Activated CD8-positive, alpha-beta memory T cell treated with anti-CD3 and anti-CD28 coated beads for 24 hours (primary cell): ENCODE measurements around the gene BLOC1S3.

Experiments
- DNase-seq: peaks from one replicate; pipeline ENCODE4 v3.0.0-alpha.2; 2020

The BLOC1S3 gene

DNA sequence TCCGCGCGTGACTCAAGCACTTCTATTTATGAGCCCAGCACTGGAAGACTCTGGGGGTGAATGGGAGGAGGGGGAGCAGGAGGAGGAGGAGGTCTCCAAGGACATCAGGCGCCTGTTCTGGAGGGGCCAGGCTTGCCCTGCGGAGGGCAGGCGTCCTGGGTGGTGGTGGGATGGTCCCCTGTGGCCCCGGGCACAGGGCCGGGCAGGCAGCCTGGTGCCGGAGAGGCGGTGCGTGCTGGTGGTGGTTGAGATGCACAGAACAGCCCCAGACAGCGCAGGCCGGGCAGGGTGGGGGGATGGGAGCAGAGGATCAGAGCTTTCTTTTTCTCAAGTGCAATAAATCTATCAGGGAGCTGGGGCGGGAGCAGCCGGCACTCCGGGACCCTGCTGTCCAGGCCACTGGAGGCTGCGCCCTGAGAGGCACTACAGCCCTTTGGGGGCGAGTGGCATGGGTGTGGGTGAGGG is 31.8 kb upstream of the BLOC1S3 start:
- DNase-seq, result no peak

DNA sequence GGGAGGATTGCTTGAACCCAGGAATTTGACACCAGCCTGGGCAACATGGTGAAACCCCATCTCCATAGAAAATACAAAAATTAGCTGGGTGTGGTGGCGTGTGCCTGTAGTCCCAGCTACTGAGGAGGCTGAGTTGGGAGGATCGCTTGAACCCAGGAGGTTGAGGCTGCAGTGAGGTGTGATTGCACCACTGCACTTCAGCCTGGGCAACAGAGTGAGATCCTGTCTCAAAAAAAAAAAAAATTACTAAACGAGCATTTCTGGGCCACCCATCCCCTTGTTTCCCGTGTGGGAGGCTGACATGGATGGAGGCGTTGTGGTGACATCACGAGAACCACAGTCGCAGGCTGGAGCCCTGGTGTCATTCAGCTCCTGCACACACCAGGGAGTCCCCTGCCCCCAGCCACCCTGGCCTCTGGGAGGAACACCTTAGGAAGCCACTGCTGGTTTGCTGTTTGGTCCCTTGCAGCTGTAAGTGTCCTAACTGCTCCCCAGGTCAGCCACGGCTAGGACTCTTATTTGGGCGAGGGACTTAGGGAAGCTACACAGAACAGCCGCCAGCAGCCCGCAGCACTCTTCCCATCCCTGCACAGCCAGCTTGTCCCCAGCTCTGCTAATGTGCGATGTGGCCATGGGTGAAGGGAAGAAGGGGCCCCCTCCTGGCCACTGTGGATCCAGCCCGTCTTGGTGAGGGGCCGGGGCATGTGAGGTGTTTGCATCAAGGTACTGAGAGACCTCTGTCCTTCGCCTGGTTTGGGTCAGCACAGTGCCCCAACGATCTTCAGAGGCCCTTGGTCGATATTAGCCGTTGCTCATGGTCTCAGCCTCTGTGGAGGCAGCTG is 30.5 kb upstream of the BLOC1S3 start:
- DNase-seq, result no peak

- no peak for DNase-seq
These were observed 29.5 kb upstream of the BLOC1S3 start for GRCh38 chr19:45149129-45149528.

GRCh38 chr19:45150180-45150579 is 28.4 kb upstream of the BLOC1S3 start:
- DNase-seq, result no peak

DNA sequence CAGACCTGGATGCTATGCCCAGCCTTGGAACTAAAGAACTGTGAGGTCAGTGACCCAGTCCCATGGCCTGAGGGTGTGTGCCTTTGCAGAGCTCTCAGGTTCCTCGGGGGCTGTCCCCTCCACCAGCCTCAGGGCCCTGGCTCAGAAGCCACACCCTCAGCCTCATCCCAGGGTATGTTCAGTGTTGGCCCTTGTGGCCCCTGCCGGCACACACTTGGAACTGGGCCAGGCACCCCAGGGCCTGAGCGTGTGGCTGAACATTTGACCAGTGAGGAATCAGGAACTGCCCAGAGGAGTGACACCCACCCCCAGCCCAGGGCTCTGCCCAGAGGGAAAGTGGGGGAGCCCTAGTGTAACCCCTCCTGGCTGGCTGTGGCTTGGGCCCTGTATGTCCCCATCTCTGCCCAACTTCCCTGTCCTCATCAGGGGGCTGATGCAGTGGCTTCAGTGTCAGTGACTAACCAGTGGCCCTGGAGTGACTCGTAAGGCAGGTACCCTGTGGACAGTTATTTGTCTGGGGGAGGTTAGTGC is 27.8 kb upstream of the BLOC1S3 start:
- no peak for DNase-seq

GRCh38 chr19:45151320-45151719 is 27.3 kb upstream of the BLOC1S3 start:
- DNase-seq, result no peak

DNA sequence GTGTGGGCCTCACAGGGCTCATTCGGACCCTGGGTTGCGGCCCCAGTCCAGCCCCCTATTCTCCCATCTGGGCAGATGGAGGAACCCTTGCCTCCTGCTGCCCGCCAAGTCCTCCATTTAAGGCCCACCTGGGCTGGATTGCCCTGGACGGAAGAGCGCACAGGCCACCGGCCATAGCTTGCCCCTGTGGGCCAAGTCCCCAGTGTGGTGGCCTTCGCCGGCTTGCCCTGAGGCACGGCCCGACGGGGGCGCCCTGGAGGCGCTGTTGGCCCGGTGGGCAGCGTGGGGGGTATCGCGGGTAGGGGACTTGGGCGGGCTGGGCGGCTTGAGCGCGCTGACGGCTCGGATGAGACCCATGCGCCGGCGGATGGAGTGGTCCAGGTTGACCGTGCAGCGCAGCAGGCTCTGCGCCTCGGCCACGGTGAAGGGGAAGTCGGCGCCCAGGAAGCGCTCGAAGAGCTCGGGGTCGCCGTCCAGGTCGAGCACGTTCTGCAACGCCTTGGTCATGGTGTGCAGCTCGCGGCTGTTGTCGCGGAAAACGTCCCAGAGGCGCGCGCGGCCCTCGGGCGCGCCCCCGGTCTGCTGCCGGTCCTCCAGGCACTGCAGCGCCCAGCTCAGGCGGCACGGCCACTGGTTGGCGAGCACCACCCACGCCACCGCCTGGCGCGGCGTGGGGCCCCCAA is 26.6 kb upstream of the BLOC1S3 start:
- no peak for DNase-seq

DNA sequence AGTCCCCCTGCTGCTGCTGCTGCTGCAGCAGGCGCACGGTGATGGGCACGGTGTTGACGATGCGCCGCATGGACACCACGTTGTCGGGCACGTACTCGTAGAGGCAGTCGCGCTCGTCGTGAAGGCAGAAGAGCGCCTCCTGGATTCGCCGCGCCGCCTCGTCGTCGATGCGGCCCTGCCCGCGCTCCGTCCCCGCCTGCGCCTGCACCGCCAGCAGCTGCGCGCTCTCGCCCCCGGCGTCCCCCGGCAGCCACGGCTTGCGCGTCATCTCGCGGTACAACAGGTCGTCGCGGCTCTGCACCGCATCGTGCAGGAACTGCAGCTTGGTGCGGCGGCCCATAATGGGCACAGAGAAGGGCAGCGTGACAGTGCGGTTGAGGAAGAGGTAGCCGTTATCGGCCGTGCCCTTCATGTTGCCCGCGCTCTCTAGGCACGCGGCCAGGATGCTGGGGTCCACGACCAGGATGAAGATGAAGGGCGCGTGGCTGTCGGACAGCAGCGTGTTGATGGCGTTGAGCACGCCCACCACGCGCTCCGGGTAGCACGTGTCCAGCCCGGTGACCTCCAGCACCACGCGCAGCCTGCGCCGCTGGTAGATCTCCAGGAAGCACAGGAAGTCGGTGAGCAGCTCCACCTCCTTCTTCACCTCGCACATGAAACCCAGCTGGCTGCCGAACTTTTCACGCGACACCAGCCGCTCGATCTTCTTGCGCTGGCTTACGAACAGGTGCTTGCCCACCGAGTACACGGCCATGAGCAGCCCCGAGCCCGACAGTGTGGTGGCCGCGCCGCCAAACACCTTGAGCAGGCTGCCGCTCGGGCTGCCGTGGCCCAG is 25.9 kb upstream of the BLOC1S3 start:
- peak; percentile 77 for DNase-seq

GRCh38 chr19:45153339-45154063 is 25.1 kb upstream of the BLOC1S3 start:
- peak; percentile 77 for DNase-seq

DNA sequence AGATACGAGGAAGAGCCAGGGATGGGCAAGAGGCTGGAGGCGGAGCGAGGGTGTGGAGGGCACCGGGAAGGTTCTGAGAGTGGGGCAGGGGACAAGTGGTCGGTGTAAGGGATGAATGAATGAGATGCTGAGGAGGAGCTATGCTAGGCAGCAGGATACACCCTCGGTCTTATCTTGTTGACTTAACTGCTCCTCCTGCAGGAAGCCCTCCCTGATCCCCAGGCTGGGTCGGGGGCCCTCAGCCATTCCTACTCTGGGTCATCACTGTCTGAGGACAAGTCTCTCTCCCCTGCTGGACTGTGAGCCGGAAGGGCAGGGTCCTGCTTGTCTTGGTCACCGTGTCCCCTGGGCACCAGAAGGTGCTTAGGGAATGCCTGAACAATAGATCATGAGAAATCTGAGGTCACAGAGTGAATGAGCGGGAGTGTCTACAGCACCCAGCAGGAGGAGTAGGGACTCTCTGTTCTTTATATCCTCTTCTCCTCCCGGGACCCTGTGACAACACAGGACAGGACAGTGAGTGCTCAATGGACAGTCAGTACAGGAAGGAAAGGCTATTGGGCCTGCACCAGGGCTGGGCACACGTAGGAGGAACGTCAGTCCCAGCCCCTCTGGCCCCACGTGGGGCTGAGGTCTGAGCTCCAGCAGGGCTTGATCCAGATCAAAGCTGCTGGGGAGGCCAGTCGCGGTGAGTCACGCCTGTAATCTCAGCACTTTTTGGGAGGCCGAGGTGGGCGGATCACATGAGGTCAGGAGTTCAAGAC is 24.3 kb upstream of the BLOC1S3 start:
- DNase-seq, result no peak

GRCh38 chr19:45156011-45156630 is 22.5 kb upstream of the BLOC1S3 start:
- no peak for DNase-seq

- DNase-seq, result no peak
These were observed 21.8 kb upstream of the BLOC1S3 start for GRCh38 chr19:45156751-45157150.

- no peak for DNase-seq
These were observed 19.9 kb upstream of the BLOC1S3 start for GRCh38 chr19:45158503-45159209.

DNA sequence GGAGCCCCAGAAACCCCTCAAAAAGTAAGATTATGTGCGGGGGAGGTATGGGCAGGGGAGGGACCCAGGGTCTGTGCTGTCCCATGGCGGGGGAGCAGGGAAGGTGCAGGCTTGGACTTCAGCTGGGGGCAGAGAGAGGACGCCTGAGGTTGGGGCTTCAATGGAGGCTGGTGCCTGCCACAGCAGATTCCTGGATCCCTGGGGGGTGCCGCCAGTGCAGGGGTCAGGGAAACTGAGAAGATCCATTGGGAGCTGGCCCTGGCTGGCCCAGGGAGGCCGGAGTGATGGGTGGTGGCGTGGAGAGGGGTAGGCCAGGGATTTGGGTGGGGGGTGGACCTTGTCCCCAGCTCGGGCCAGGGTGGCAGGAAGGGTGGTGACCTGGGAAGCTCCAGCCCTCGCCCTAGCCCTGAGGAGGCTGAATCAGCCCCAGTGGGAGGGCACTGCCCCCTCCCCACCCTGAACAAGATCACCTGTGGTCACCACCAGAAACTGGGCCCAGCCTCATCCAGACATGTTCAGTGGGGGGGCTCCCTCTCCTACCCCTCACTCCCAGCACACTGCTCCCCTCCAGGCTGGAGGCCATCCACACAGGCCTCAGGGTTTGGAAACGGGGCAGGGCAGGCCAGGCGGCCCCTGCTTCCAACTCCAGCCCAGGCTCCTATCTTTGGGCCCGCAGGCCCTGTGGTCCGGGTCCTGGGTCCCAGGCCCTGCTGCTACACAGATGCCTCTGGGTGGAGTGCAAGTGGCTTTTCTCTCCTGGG is 19.2 kb upstream of the BLOC1S3 start:
- no peak for DNase-seq

DNA sequence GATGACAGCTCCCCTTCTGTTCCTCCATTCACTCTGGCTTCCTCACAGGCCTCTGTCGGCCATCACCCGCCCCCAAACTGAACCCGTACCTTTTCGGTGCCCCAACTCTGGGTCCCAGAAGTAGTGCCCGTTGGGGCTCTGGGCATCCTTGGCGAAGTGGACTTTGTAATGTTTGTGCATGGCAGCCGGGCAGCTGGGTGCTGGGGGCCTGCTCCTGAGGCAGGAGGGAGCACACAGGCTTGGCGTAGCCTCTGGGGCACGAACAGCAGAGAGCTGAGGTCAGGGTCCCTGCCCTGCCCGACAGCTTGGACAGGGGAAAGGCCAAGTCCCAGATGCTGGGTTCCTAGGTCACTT is 18.6 kb upstream of the BLOC1S3 start:
- no peak for DNase-seq

DNA sequence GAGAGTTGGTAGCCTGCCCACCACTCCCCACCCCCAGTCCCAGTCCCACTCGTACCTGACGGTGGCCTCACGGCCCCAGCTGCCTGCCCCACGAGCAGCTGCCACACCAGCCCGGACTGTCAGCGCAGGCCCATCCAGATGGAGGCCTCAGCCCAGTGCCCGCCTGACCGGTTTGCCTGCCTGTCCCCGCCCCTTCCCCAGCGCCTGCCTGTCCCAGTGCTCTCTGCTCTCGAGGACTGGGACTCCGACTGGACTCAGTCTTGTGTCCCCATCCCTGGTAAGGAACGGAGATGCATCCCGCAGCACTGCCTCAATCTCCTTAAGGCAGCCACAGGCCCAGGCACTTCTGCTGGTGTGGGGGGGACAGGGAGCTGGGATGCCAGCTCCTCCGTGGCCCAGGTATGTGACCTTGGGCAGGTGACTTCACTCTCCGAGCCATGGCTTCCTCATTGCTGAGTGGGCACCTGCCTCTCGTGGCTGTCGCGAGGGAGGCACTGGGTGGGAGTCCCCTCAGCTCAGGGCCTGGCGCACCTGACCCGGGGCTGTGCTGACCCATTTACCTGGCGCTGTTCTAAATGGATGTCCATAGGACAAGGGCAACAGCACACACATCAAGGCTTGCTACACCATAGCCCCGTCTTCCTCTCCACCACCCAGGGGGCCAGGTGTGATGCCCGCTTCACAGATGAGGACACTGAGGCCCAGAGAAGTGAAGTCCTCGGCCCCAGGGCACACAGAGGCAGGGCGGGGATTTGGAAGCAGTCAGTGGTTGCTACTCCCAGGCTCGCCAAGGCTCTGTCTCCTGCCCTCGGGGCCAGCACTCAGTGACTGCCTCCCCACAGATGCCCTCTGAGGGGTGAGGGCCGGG is 17.5 kb upstream of the BLOC1S3 start, which contains the start of gene NKPD1:
TSS of gene NKPD1 (minus strand) at position 113 of the 868 bp plus-strand sequence. CDS start 832 bp downstream, outside the sequence.
- DNase-seq, result no peak

- no peak for DNase-seq
These were observed 16.6 kb upstream of the BLOC1S3 start for GRCh38 chr19:45161738-45162607.
